Trophoblast cell (in vitro differentiated cells and primary cell): Measurements from ENCODE around the gene CRYM.
"Not testable (repeated sequence)": the region's sequence is repeated elsewhere in the genome, so short reads cannot be mapped to it uniquely, and the experiment has no call there.

Source experiments
- DNase-seq, 2 donors: peaks; one replicate each; pipeline ENCODE4 v3.0.0-alpha.2; 2016
- H2AFZ ChIP-seq: 2 replicates; pipeline ENCODE4 v1.6.1; 2013; ENCODE audit warnings: low read length, moderate library complexity, mild to moderate bottlenecking; ENCODE audit not compliant: insufficient read depth, poor library complexity
- H2AK5ac ChIP-seq: 2 replicates; pipeline ENCODE4 v1.6.1; 2013; ENCODE audit warnings: mild to moderate bottlenecking, low read length
- H2BK120ac ChIP-seq: 2 replicates; pipeline ENCODE4 v1.6.1; 2013; ENCODE audit warnings: low read length, mild to moderate bottlenecking, moderate library complexity; ENCODE audit not compliant: insufficient read depth, poor library complexity
- H2BK12ac ChIP-seq: 2 replicates; pipeline ENCODE4 v1.6.1; 2013; ENCODE audit warnings: mild to moderate bottlenecking, low read length, moderate library complexity
- H2BK5ac ChIP-seq: 2 replicates; pipeline ENCODE4 v1.6.1; 2013; ENCODE audit warnings: low read length, low read depth, moderate library complexity, mild to moderate bottlenecking; ENCODE audit not compliant: poor library complexity
- H3K14ac ChIP-seq: 2 replicates; pipeline ENCODE4 v1.6.1; 2013; ENCODE audit warnings: mild to moderate bottlenecking, low read length
- H3K18ac ChIP-seq: 2 replicates; pipeline ENCODE4 v1.6.1; 2013; ENCODE audit warnings: mild to moderate bottlenecking, low read length
- H3K23ac ChIP-seq: 2 replicates; pipeline ENCODE4 v1.6.1; 2013; ENCODE audit warnings: low read length
- H3K27ac ChIP-seq: 2 replicates; pipeline ENCODE4 v1.5.1; 2013; ENCODE audit warnings: low read depth, mild to moderate bottlenecking, inconsistent platforms, low read length, moderate library complexity
- H3K27me3 ChIP-seq: 2 replicates; pipeline ENCODE4 v1.6.1; 2013; ENCODE audit warnings: inconsistent platforms, mild to moderate bottlenecking, low read length, moderate library complexity; ENCODE audit not compliant: insufficient read depth
- H3K36me3 ChIP-seq, 2 experiments: 1 replicate in 1 of 2; 2 replicates in 1 of 2; pipeline ENCODE4 v1.6.1; 2013; ENCODE audit warnings: low read length in 2 of 2, mild to moderate bottlenecking in 2 of 2, moderate library complexity in 1 of 2; ENCODE audit not compliant: insufficient read depth in 2 of 2, control insufficient read depth in 1 of 2
- H3K4ac ChIP-seq: 2 replicates; pipeline ENCODE4 v1.6.1; 2013; ENCODE audit warnings: low read depth, mild to moderate bottlenecking, low read length, moderate library complexity
- H3K4me1 ChIP-seq, 2 experiments: 1 replicate in 1 of 2; 2 replicates in 1 of 2; pipeline ENCODE4 v1.6.1; 2013; ENCODE audit warnings: low read length in 2 of 2, mild to moderate bottlenecking in 2 of 2, moderate library complexity in 1 of 2; ENCODE audit not compliant: insufficient read depth in 2 of 2, control insufficient read depth in 1 of 2
- H3K4me2 ChIP-seq: 2 replicates; pipeline ENCODE4 v1.6.1; 2013; ENCODE audit warnings: inconsistent platforms, mild to moderate bottlenecking, low read length, moderate library complexity
- H3K4me3 ChIP-seq: 2 replicates; pipeline ENCODE4 v1.5.1; 2013; ENCODE audit warnings: mild to moderate bottlenecking, low read depth, low read length, inconsistent platforms
- H3K79me1 ChIP-seq: one replicate; pipeline ENCODE4 v1.6.1; 2013; ENCODE audit warnings: low read length
- H3K79me2 ChIP-seq: 2 replicates; pipeline ENCODE4 v1.6.1; 2013; ENCODE audit warnings: low read length, mild to moderate bottlenecking; ENCODE audit not compliant: control insufficient read depth, insufficient read depth, poor library complexity
- H3K9ac ChIP-seq: 2 replicates; pipeline ENCODE4 v1.6.1; 2013; ENCODE audit warnings: mild to moderate bottlenecking, low read length
- H3K9me3 ChIP-seq: 2 replicates; pipeline ENCODE4 v1.6.1; 2013; ENCODE audit warnings: low read depth, mild to moderate bottlenecking, control low read depth, inconsistent platforms, low read length; ENCODE audit not compliant: insufficient read depth
- H4K12ac ChIP-seq: 2 replicates; pipeline ENCODE4 v1.6.1; 2013; ENCODE audit warnings: low read depth, mild to moderate bottlenecking, low read length, moderate library complexity
- H4K8ac ChIP-seq: 2 replicates; pipeline ENCODE4 v1.6.1; 2013; ENCODE audit warnings: low read depth, mild to moderate bottlenecking, low read length, moderate library complexity
- H4K91ac ChIP-seq: one replicate; pipeline ENCODE4 v1.6.1; 2013; ENCODE audit warnings: low read depth, mild to moderate bottlenecking, low read length, moderate library complexity
- WGBS: extraction: QIAGEN DNeasy Blood & Tissue Kit; methylation state at CpG from one replicate; pipeline ENCODE4 v1.1.7; 2013; ENCODE audit warnings: missing lambda C conversion rate; ENCODE audit not compliant: insufficient read length, insufficient coverage; ENCODE audit errors: extremely low coverage; 5-methylcytosine and 5-hydroxymethylcytosine counted together

CRYM gene

DNA sequence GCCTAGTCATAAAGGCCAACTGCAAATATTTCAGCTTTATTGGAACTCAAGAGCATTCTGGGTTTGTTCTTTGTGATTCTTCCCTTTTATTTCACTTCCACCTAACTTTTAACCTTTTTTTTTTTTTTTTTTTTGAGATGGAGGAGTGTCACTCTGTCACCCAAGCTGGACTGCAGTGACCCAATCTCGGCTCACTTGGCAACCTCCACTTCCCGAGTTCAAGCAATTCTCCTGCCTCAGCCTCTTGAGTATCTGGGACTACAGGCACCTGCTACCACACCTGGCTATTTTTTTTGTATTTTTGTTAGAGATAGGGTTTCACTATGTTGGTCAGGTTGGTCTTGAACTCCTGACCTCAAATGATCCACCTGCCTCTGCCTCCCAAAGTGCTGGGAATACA, 44.2 kb upstream of the CRYM start:
- not testable (repeated sequence) for H3K27ac ChIP-seq, H2BK12ac ChIP-seq
- WGBS = no CpG with 5 or more reads among the region's 2 CpGs

DNA sequence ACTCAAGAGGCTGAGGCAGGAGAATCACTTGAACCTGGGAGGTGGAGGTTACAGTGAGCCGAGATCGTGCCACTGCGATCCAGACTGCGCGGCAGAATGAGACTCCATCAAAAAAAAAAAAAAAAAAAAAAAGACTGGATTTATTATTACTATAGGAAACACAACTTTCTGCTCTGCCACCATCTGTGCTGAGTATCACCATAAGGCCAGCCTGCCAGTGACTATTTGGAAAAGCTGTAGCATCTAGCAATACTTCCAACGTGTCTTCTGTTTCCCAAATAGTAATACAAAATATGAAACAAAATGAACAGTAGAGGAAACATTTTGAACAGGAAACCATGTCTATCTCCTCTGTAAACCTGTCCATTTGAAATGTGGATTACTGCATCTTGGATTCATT, 43.6 kb upstream of the CRYM start:
- H3K9ac ChIP-seq = no peak overlapping the region
- no peak overlapping the region for H2AFZ ChIP-seq
- no peak overlapping the region for H4K12ac ChIP-seq
- no peak overlapping the region for H3K27ac ChIP-seq
- H3K4me3 ChIP-seq = no peak overlapping the region
- no peaks in the 10 kb centered on the region for H3K36me3 ChIP-seq
- DNase-seq = no peak
- H4K91ac ChIP-seq = no peak overlapping the region
- H3K18ac ChIP-seq = no peak overlapping the region
- H3K79me1 ChIP-seq = no peaks in the 10 kb centered on the region
- H4K8ac ChIP-seq = no peak overlapping the region
- H2BK120ac ChIP-seq = no peak overlapping the region
- H2AK5ac ChIP-seq = no peak overlapping the region
- H2BK5ac ChIP-seq = no peak overlapping the region
- no CpG with 5 or more reads among the region's 6 CpGs for WGBS
- H3K79me2 ChIP-seq = no peaks in the 10 kb centered on the region
- H3K14ac ChIP-seq = no peak overlapping the region
- H2BK12ac ChIP-seq = no peak overlapping the region
- no peaks in the 10 kb centered on the region for H3K4me1 ChIP-seq
- H3K23ac ChIP-seq = no peak overlapping the region
- no peak overlapping the region for H3K4me2 ChIP-seq
- no peaks in the 10 kb centered on the region for H3K9me3 ChIP-seq
- H3K27me3 ChIP-seq = no peaks in the 10 kb centered on the region
- H3K4ac ChIP-seq = no peak overlapping the region

More for the DNA sequence above, 44.2 kb upstream of the CRYM start:
- not testable (repeated sequence) for H3K36me3 ChIP-seq, H3K4me1 ChIP-seq, H4K12ac ChIP-seq, H2AFZ ChIP-seq, H4K91ac ChIP-seq, H3K9me3 ChIP-seq, H3K79me1 ChIP-seq, H3K18ac ChIP-seq, H3K4me3 ChIP-seq, H2BK120ac ChIP-seq, H4K8ac ChIP-seq, H3K4ac ChIP-seq, H3K23ac ChIP-seq, DNase-seq, H2BK5ac ChIP-seq, H3K27me3 ChIP-seq, H3K4me2 ChIP-seq, H3K9ac ChIP-seq, H3K79me2 ChIP-seq, H3K14ac ChIP-seq, H2AK5ac ChIP-seq

DNA sequence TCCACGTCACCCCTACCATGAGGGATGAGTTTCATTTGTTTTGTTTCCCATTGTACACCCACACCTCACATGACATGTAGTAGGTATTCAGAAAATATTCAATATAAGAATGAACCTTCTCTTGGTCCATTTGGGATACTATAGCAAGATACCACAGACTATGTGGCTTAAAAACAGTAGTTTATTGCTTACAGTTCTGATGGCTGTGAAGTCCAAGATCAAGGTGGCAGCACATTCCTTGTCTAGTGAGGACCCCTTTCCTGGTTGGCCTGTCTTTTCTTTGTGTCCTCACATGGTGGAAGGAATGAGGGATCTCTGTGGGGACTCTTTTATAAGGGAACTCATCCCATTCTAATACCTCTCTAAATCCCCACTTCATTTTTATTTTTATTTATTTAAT, 36.2 kb upstream of the CRYM start:
- no peaks in the 10 kb centered on the region for H3K79me1 ChIP-seq
- H3K9ac ChIP-seq = no peak overlapping the region
- no peaks in the 10 kb centered on the region for H3K4me1 ChIP-seq
- no peak for DNase-seq
- no peak overlapping the region for H3K4me2 ChIP-seq
- H3K27ac ChIP-seq = no peak overlapping the region
- H2AK5ac ChIP-seq = no peak overlapping the region
- no peak overlapping the region for H4K12ac ChIP-seq
- H3K4me3 ChIP-seq = no peak overlapping the region
- no CpG with 5 or more reads among the region's 1 CpG for WGBS
- no peak overlapping the region for H3K14ac ChIP-seq
- H3K18ac ChIP-seq = no peak overlapping the region
- no peak overlapping the region for H3K23ac ChIP-seq
- H3K9me3 ChIP-seq = peaks cover 3% of the 10 kb centered on the region
- no peak overlapping the region for H3K4ac ChIP-seq
- H2BK5ac ChIP-seq = no peak overlapping the region
- H3K79me2 ChIP-seq = no peaks in the 10 kb centered on the region
- no peak overlapping the region for H2BK120ac ChIP-seq
- no peak overlapping the region for H2BK12ac ChIP-seq
- H3K36me3 ChIP-seq = no peaks in the 10 kb centered on the region
- no peak overlapping the region for H4K8ac ChIP-seq
- H3K27me3 ChIP-seq = no peaks in the 10 kb centered on the region
- H2AFZ ChIP-seq = no peak overlapping the region
- no peak overlapping the region for H4K91ac ChIP-seq

DNA sequence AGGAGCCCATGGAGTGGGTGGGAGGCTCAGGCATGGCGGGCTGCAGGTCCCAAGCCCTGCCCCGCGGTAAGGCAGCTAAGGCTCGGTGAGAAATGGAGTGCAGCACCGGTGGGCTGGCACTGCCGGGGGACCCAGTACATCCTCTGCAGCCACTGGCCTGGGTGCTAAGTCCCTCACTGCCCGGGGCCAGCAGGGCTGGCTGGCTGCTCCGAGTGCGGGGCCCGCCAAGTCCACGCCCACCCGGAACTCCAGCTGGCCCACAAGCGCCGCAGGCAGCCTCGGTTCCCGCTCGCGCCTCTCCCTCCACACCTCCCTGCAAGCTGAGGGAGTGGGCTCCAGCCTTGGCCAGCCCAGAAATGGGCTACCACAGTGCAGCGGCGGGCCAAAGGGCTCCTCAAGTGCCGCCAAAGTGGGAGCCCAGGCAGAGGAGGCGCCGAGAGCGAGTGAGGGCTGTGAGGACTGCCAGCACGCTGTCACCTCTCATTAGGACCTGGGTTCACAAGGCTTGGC, 34.8 kb upstream of the CRYM start:
- H3K36me3 ChIP-seq, H2AFZ ChIP-seq, H3K18ac ChIP-seq, H2BK120ac ChIP-seq, H4K12ac ChIP-seq, H2BK5ac ChIP-seq, H3K4ac ChIP-seq, H2BK12ac ChIP-seq, H2AK5ac ChIP-seq, H3K4me2 ChIP-seq, H4K8ac ChIP-seq, H3K4me1 ChIP-seq, H3K79me2 ChIP-seq, DNase-seq, H3K9me3 ChIP-seq, H3K27ac ChIP-seq, H3K9ac ChIP-seq, H3K27me3 ChIP-seq, H3K14ac ChIP-seq, H4K91ac ChIP-seq, H3K79me1 ChIP-seq, H3K23ac ChIP-seq, H3K4me3 ChIP-seq: not testable (repeated sequence)
- WGBS = no CpG with 5 or more reads among the region's 25 CpGs
